Measurements from ENCODE around the gene LOXL1. TPM values are rescaled to one million over a fixed set of nuclear protein-coding genes. Genes with fewer than 3 reads are reported as not detected.

The LOXL1 gene
- total and polyA plus RNA-seq, 9 of the 15 experiments (the other 6 are each of a cell fraction or from before 2014, with no cell fraction given) = 0.14 TPM; not detected in 8

GRCh38 chr15:73996267-73996666, 70.0 kb downstream of the LOXL1 start:
- peak overlapping the region in 1 of 2 experiments; percentile 86; a peak in 2 of 4 replicates for H3K9ac ChIP-seq (ENCODE audit: insufficient read depth in 1 of 2, low read depth in 2 of 2, low read length in 2 of 2)
- no peaks in the 10 kb centered on the region for H3K9me1 ChIP-seq (ENCODE audit: control insufficient read depth, insufficient read depth, low read length)
- BruUV-seq (replicated peaks) = no TSS peak
- peak overlapping the region; percentile 47; the same call in 2 of the 3 replicates for H3K27ac ChIP-seq (ENCODE audit: extremely low read depth, low read depth, low read length)
- H3K27me3 ChIP-seq (ENCODE audit: control insufficient read depth in 2 of 2, insufficient read depth in 2 of 2, low read length in 2 of 2) = no peaks in the 10 kb centered on the region; a peak in 1 of 5 replicates
- DNase-seq (ENCODE audit: extremely low read depth in 1 of 4, low spot score in 3 of 4) = peak in 2 of 4 experiments; percentile 53 to 63
- no peaks in the 10 kb centered on the region for H3K9me3 ChIP-seq (replicated peaks; ENCODE audit: control insufficient read depth, insufficient read depth, low read depth, low read length)
- peak; percentile 70 for FAIRE-seq
- ATAC-seq = 0 out of 3 replicates have a peak, but pooled peaks have one; percentile 8
- no peaks in the 10 kb centered on the region for H4K20me1 ChIP-seq (replicated peaks; ENCODE audit: control insufficient read depth, insufficient read depth, low read length)
- H3K4me1 ChIP-seq (replicated peaks in 1 of 2; ENCODE audit: control insufficient read depth in 2 of 2, insufficient read depth in 2 of 2, low read length in 2 of 2) = peaks cover 20 to 35% of the 10 kb centered on the region in 2 experiments
- peak overlapping the region; percentile 94 for H3K4me3 ChIP-seq
- 0% methylated on average over 2 of the region's 2 CpGs for WGBS (ENCODE audit: insufficient coverage, low coverage, missing lambda C conversion rate)
- in situ Hi-C loops (cut with MboI) = no loop called here
- ChIA-PET CTCF (ENCODE audit: low intra/inter-chr PET ratio) (no interaction called here), POLR2A (interaction anchor here (0.6 to 1.0 kb wide), 3 partner anchors 9 to 18 kb away, joined by 3 to 6 read pairs (median 3); no protein-coding TSS in a partner anchor)
- peaks cover 59% of the 10 kb centered on the region for H3K79me2 ChIP-seq (ENCODE audit: control insufficient read depth, insufficient read depth, low read length)
- intact Hi-C loops (cut with micrococcal nuclease) = loop anchor here (10.0 kb wide), 1 partner anchor 619 kb away; the partner anchor contains the start of gene CLK3
- peak overlapping the region; percentile 98 for H3K4me2 ChIP-seq (ENCODE audit: insufficient read depth, low read length)
- H2AFZ ChIP-seq (ENCODE audit: low read depth, low read length) = no peak overlapping the region
- peaks cover 34% of the 10 kb centered on the region for H3K36me3 ChIP-seq (ENCODE audit: control insufficient read depth, insufficient read depth, low read length)
- TF ChIP-seq KDM1A (IDR thresholded peaks at IDR 0.05) (peak in 1 of 2 experiments; percentile 31; a peak in 1 of 4 replicates), FUS (optimal IDR thresholded peaks at IDR 0.05; ENCODE audit: low read depth, low read length) (no peak), RUNX1 (IDR thresholded peaks at IDR 0.05; ENCODE audit: low read depth) (no peak), NR3C1 (CRISPR knock-in tag; IDR thresholded peaks at IDR 0.05) (no peak), ZNF224 (CRISPR knock-in tag; IDR thresholded peaks at IDR 0.05) (no peak), USF1 (CRISPR knock-in tag; IDR thresholded peaks at IDR 0.05) (no peak), ZKSCAN1 (IDR thresholded peaks at IDR 0.05; ENCODE audit: low read depth, low read length) (no peak), POLR2AphosphoS2 (IDR thresholded peaks at IDR 0.05; ENCODE audit: low read length) (no peak), ILF3 (IDR thresholded peaks at IDR 0.05; ENCODE audit: borderline replicate concordance) (no peak), NCOR1 (IDR thresholded peaks at IDR 0.05) (peak; percentile 38; the same call in 1 of the 2 replicates), SIN3A (IDR thresholded peaks at IDR 0.05; ENCODE audit: borderline replicate concordance in 2 of 2, control insufficient read depth in 1 of 2, low read depth in 2 of 2, low read length in 2 of 2) (no peak), RBM22 (IDR thresholded peaks at IDR 0.05; ENCODE audit: low read depth, low read length, poor library complexity, severe bottlenecking) (no peak), THAP7 (CRISPR knock-in tag; IDR thresholded peaks at IDR 0.05) (no peak), NFE2L1 (tag; IDR thresholded peaks at IDR 0.05; ENCODE audit: borderline replicate concordance, low read depth) (no peak), GTF2B (IDR thresholded peaks at IDR 0.05; ENCODE audit: extremely low read depth, insufficient read length) (no peak), TCF3 (CRISPR knock-in tag; IDR thresholded peaks at IDR 0.05) (peak; percentile 65), PTRF (tag; IDR thresholded peaks at IDR 0.05) (no peak), ZNF75A (CRISPR knock-in tag; IDR thresholded peaks at IDR 0.05) (no peak)
- TF ChIP-seq, protein P1, sequence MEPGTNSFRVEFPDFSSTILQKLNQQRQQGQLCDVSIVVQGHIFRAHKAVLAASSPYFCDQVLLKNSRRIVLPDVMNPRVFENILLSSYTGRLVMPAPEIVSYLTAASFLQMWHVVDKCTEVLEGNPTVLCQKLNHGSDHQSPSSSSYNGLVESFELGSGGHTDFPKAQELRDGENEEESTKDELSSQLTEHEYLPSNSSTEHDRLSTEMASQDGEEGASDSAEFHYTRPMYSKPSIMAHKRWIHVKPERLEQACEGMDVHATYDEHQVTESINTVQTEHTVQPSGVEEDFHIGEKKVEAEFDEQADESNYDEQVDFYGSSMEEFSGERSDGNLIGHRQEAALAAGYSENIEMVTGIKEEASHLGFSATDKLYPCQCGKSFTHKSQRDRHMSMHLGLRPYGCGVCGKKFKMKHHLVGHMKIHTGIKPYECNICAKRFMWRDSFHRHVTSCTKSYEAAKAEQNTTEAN (CRISPR knock-in tag; IDR thresholded peaks at IDR 0.05) = no peak
- TF ChIP-seq, protein P2, sequence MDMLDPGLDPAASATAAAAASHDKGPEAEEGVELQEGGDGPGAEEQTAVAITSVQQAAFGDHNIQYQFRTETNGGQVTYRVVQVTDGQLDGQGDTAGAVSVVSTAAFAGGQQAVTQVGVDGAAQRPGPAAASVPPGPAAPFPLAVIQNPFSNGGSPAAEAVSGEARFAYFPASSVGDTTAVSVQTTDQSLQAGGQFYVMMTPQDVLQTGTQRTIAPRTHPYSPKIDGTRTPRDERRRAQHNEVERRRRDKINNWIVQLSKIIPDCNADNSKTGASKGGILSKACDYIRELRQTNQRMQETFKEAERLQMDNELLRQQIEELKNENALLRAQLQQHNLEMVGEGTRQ (CRISPR knock-in tag; IDR thresholded peaks at IDR 0.05) = no peak

Data from K562 (cell line).